ENCODE results near the gene RAB3C. TPM values are rescaled to one million over a fixed set of nuclear protein-coding genes. Genes with fewer than 3 reads are reported as not detected.
"Not testable (repeated sequence)": the region's sequence is repeated elsewhere in the genome, so short reads cannot be mapped to it uniquely, and the experiment has no call there.

Gene RAB3C
- total RNA-seq, 1 experiment from 2014 or later, result 13.3 TPM

GRCh38 chr5:58708456-58708855, 125.6 kb downstream of the RAB3C start:
- no peak overlapping the region for H3K4me3 Mint-ChIP-seq
- H3K4me1 Mint-ChIP-seq, result no peaks in the 10 kb centered on the region
- ATAC-seq (no peak), DNase-seq (ENCODE audit: low spot score) (no peak)
- H3K27ac Mint-ChIP-seq, result no peak overlapping the region
- H3K9me3 Mint-ChIP-seq, result peaks cover 5% of the 10 kb centered on the region
- CTCF ChIA-PET, result interaction anchor here (1.1 kb wide), 1 partner anchor 213 kb away, joined by 3 read pairs; no protein-coding TSS in a partner anchor
- H3K27me3 Mint-ChIP-seq (ENCODE audit: low read depth), result no peaks in the 10 kb centered on the region
- H3K36me3 Mint-ChIP-seq, result 0 out of 2 replicates have a peak, but pooled peaks cover 3% of the 10 kb centered on the region
- TF ChIP-seq TEAD4 (CRISPR knock-in tag; IDR thresholded peaks at IDR 0.05) (no peak), TCF7 (CRISPR knock-in tag; IDR thresholded peaks at IDR 0.05; ENCODE audit: low read depth) (no peak), ZNF281 (CRISPR knock-in tag; IDR thresholded peaks at IDR 0.05) (no peak), EMX1 (CRISPR knock-in tag; IDR thresholded peaks at IDR 0.05) (no peak), ZNF232 (CRISPR knock-in tag; IDR thresholded peaks at IDR 0.05) (no peak), E2F1 (CRISPR knock-in tag; IDR thresholded peaks at IDR 0.05) (no peak), ZMAT4 (CRISPR knock-in tag; IDR thresholded peaks at IDR 0.05) (no peak), AR (CRISPR knock-in tag; IDR thresholded peaks at IDR 0.05) (no peak), NR2C2 (CRISPR knock-in tag; IDR thresholded peaks at IDR 0.05) (no peak), MYBL2 (CRISPR knock-in tag; IDR thresholded peaks at IDR 0.05) (no peak), ZNF219 (CRISPR knock-in tag; IDR thresholded peaks at IDR 0.05; ENCODE audit: borderline replicate concordance) (no peak), NR3C1 (CRISPR knock-in tag; conservative IDR thresholded peaks at IDR 0.05; ENCODE audit: low read depth) (no peak), TEAD1 (CRISPR knock-in tag; IDR thresholded peaks at IDR 0.05) (no peak)
- POLR2A ChIA-PET, result no interaction called here

GRCh38 chr5:58710425-58710824, 127.5 kb downstream of the RAB3C start:
- Mint-ChIP-seq H3K36me3 (peaks cover 11% of the 10 kb centered on the region), H3K9me3 (peaks cover 13% of the 10 kb centered on the region)
- DNase-seq (ENCODE audit: low spot score); H3K27ac Mint-ChIP-seq; H3K27me3 Mint-ChIP-seq (ENCODE audit: low read depth); H3K4me3 Mint-ChIP-seq; POLR2A ChIA-PET; H3K4me1 Mint-ChIP-seq; ATAC-seq; CTCF ChIA-PET: not testable (repeated sequence)

GRCh38 chr5:58710871-58711270, 128.0 kb downstream of the RAB3C start:
- peaks cover 11% of the 10 kb centered on the region for H3K36me3 Mint-ChIP-seq
- no peak overlapping the region for H3K4me3 Mint-ChIP-seq
- POLR2A ChIA-PET, result no interaction called here
- H3K27ac Mint-ChIP-seq, result no peak overlapping the region
- ATAC-seq (no peak), DNase-seq (ENCODE audit: low spot score) (no peak)
- 0 out of 2 replicates have a peak, but pooled peaks cover 2% of the 10 kb centered on the region for H3K4me1 Mint-ChIP-seq
- H3K9me3 Mint-ChIP-seq, result peaks cover 13% of the 10 kb centered on the region
- no peaks in the 10 kb centered on the region; the same call in 1 of the 2 replicates for H3K27me3 Mint-ChIP-seq (ENCODE audit: low read depth)
- TF ChIP-seq E2F4 (CRISPR knock-in tag; IDR thresholded peaks at IDR 0.05; ENCODE audit: borderline replicate concordance, low read depth), result no peak
- TF ChIP-seq TEAD4 (CRISPR knock-in tag; IDR thresholded peaks at IDR 0.05), result no peak
- TF ChIP-seq FOXP1 (CRISPR knock-in tag; IDR thresholded peaks at IDR 0.05; ENCODE audit: borderline replicate concordance), result no peak
- no peak for TF ChIP-seq ZNF232 (CRISPR knock-in tag; IDR thresholded peaks at IDR 0.05)
- TF ChIP-seq TCF7 (CRISPR knock-in tag; IDR thresholded peaks at IDR 0.05; ENCODE audit: low read depth), result no peak
- no peak for TF ChIP-seq SOX15 (CRISPR knock-in tag; IDR thresholded peaks at IDR 0.05)
- TF ChIP-seq USF2 (CRISPR knock-in tag; IDR thresholded peaks at IDR 0.05), result no peak
- no peak for TF ChIP-seq HMGXB4 (CRISPR knock-in tag; IDR thresholded peaks at IDR 0.05)
- CTCF ChIA-PET, result no interaction called here
